Inflammatory macrophage treated with lipopolysaccharide for 1 hour (primary cell): ENCODE measurements around the gene KRTAP5-9.
"Not testable (repeated sequence)": the region's sequence is repeated elsewhere in the genome, so short reads cannot be mapped to it uniquely, and the experiment has no call there.

Experiments
- DNase-seq, 2 donors: peaks; one replicate each; pipeline ENCODE4 v3.0.0-alpha.2; 2020 to 2022

Gene KRTAP5-9

GRCh38 chr11:71563406-71563805 is 15.2 kb downstream of the KRTAP5-9 start:
- peak; percentile 66 to 67 for DNase-seq

- DNase-seq = no peak
Measured at GRCh38 chr11:71564430-71564829, 16.2 kb downstream of the KRTAP5-9 start.

- no peak for DNase-seq
Measured at GRCh38 chr11:71565263-71565662, 17.0 kb downstream of the KRTAP5-9 start, which contains the start of gene KRTAP5-10. Gene KRTAP5-10, plus strand, starts transcription at chr11:71565563. Its CDS starts 25 bp downstream, at chr11:71565588.

- no peak for DNase-seq
Measured at GRCh38 chr11:71566081-71566620, 17.9 kb downstream of the KRTAP5-9 start.

GRCh38 chr11:71566626-71567599 is 18.7 kb downstream of the KRTAP5-9 start:
- DNase-seq = not testable (repeated sequence)

- DNase-seq = not testable (repeated sequence)
Measured at GRCh38 chr11:71567633-71568032, 19.4 kb downstream of the KRTAP5-9 start.

- no peak for DNase-seq
Measured at GRCh38 chr11:71568704-71569349, 20.6 kb downstream of the KRTAP5-9 start.

- DNase-seq = not testable (repeated sequence)
Measured at GRCh38 chr11:71571101-71571850, 23.1 kb downstream of the KRTAP5-9 start.

GRCh38 chr11:71572811-71573210 is 24.6 kb downstream of the KRTAP5-9 start:
- DNase-seq = no peak

- DNase-seq = no peak
Measured at GRCh38 chr11:71574418-71574817, 26.2 kb downstream of the KRTAP5-9 start.

- DNase-seq = no peak
Measured at GRCh38 chr11:71575723-71576424, 27.7 kb downstream of the KRTAP5-9 start.

- not testable (repeated sequence) for DNase-seq
Measured at GRCh38 chr11:71576688-71577465, 28.7 kb downstream of the KRTAP5-9 start.

GRCh38 chr11:71577469-71578004 is 29.3 kb downstream of the KRTAP5-9 start:
- DNase-seq = no peak

GRCh38 chr11:71579513-71579912 is 31.3 kb downstream of the KRTAP5-9 start:
- DNase-seq = not testable (repeated sequence)

GRCh38 chr11:71580057-71581003 is 32.1 kb downstream of the KRTAP5-9 start:
- DNase-seq = peak; percentile 16 to 37

GRCh38 chr11:71581826-71582225 is 33.6 kb downstream of the KRTAP5-9 start:
- DNase-seq = no peak

GRCh38 chr11:71582309-71582895 is 34.2 kb downstream of the KRTAP5-9 start, which contains the start of gene KRTAP5-11:
Gene KRTAP5-11, minus strand, starts transcription at chr11:71582875. Its CDS starts 38 bp downstream, at chr11:71582837.
- DNase-seq = no peak

- DNase-seq = peak in 1 of 2 donors; percentile 19
Measured at GRCh38 chr11:71582969-71583368, 34.7 kb downstream of the KRTAP5-9 start.

- not testable (repeated sequence) for DNase-seq
Measured at GRCh38 chr11:71585673-71586072, 37.5 kb downstream of the KRTAP5-9 start.
